Hepatocyte (in vitro differentiated cells): ENCODE results near the gene ADGRG7. TPM values are rescaled to one million over a fixed set of nuclear protein-coding genes. Genes with fewer than 3 reads are reported as not detected.
A peak's percentile ranks its signal among the peaks of the same experiment; 100 is the strongest.

Experiments
- DNase-seq: peaks from one replicate; pipeline ENCODE4 v3.0.0-alpha.2; 2016; ENCODE audit warnings: low spot score
- H2AFZ ChIP-seq: fragments of 200-600 bp; sonication (generic); 2 replicates; pipeline ENCODE4 v1.6.0; 2016; ENCODE audit warnings: antibody characterized with exemption, mild to moderate bottlenecking
- H3K27ac ChIP-seq: fragments of 200-600 bp; sonication (generic); 2 replicates; pipeline ENCODE4 v1.5.1; 2016; ENCODE audit warnings: mild to moderate bottlenecking
- H3K27me3 ChIP-seq: fragments of 200-600 bp; sonication (generic); 2 replicates; pipeline ENCODE4 v1.6.1; 2016
- H3K36me3 ChIP-seq: fragments of 200-600 bp; sonication (generic); replicated peaks from 2 replicates; pipeline ENCODE4 v1.5.1; 2016; ENCODE audit warnings: low read depth; ENCODE audit not compliant: insufficient read depth
- H3K4me1 ChIP-seq: fragments of 200-600 bp; sonication (generic); 2 replicates; pipeline ENCODE4 v1.5.1; 2016; ENCODE audit warnings: mild to moderate bottlenecking, moderate library complexity; ENCODE audit not compliant: insufficient read depth
- H3K4me2 ChIP-seq: fragments of 200-600 bp; sonication (generic); 2 replicates; pipeline ENCODE4 v1.6.0; 2016
- H3K4me3 ChIP-seq: fragments of 200-600 bp; sonication (generic); 2 replicates; pipeline ENCODE4 v1.5.1; 2016; ENCODE audit warnings: mild to moderate bottlenecking
- H3K79me2 ChIP-seq: fragments of 200-600 bp; sonication (generic); 2 replicates; pipeline ENCODE4 v1.6.0; 2017; ENCODE audit warnings: mild to moderate bottlenecking
- H3K9me2 ChIP-seq: fragments of 200-600 bp; sonication (generic); replicated peaks from 2 replicates; pipeline ENCODE4 v1.6.0; 2017; ENCODE audit warnings: mild to moderate bottlenecking; ENCODE audit not compliant: insufficient read depth
- H3K9me3 ChIP-seq: fragments of 200-600 bp; sonication (generic); 2 replicates; pipeline ENCODE4 v1.5.1; 2016; ENCODE audit warnings: low read depth, mild to moderate bottlenecking
- H4K20me1 ChIP-seq: fragments of 200-600 bp; sonication (generic); 2 replicates; pipeline ENCODE4 v1.6.0; 2016; ENCODE audit warnings: mild to moderate bottlenecking; ENCODE audit not compliant: insufficient read depth, poor library complexity, severe bottlenecking
- EZH2 ChIP-seq: fragments of 200-600 bp; sonication (generic); IDR thresholded peaks from 2 replicates; pipeline ENCODE4 v1.6.1; 2016; ENCODE audit warnings: antibody characterized with exemption, mild to moderate bottlenecking, borderline replicate concordance
- EZH2phosphoT487 ChIP-seq: fragments of 200-600 bp; sonication (generic); IDR thresholded peaks from one replicate; pipeline ENCODE4 v1.6.1; 2018; ENCODE audit warnings: antibody characterized with exemption, mild to moderate bottlenecking, low read depth, moderate library complexity; ENCODE audit not compliant: unreplicated experiment, severe bottlenecking
- WGBS: methylation state at CpG from one replicate; pipeline ENCODE4 v1.1.6; 2016; ENCODE audit warnings: low lambda C conversion rate; ENCODE audit errors: missing lambda C conversion rate; 5-methylcytosine and 5-hydroxymethylcytosine counted together
- polyA plus RNA-seq: library from polyadenylated mRNA; unstranded; fragments of >200 nt; fragmentation: Nextera tagmentation; extraction: Ambion mirVana; gene quantifications from 2 replicates; pipeline ENCODE4 v1.2.1, GENCODE V29; 2016
- total RNA-seq: library from RNA; depleted of rRNA; stranded (reverse); fragments of >200 nt; gene quantifications from 2 replicates; pipeline ENCODE4 v1.2.3, GENCODE V29; 2014
- TF ChIP-seq, protein P1 (sequence below): fragments of 200-600 bp; sonication (generic); IDR thresholded peaks from 2 replicates; pipeline ENCODE4 v1.5.1; 2016; ENCODE audit warnings: antibody characterized with exemption, mild to moderate bottlenecking; ENCODE audit not compliant: poor library complexity

Gene ADGRG7
- total and polyA plus RNA-seq, 2 experiments from 2014 or later: 4.9 to 33.3 TPM

DNA sequence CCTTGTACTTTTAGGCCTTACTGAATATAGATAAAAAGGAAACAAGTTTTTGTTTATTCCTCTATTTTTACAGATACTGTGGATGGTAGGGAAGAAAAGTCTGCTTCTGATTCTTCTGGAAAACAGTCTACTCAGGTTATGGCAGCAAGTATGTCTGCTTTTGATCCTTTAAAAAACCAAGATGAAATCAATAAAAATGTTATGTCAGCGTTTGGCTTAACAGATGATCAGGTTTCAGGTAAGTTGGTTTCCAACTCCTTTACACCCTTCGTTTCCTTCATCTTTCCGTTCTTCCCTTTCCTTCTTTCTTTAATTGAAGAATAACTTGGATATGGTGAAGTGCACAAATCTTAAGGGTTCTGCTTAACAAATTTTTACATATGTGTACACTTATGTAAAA lies 123.0 kb downstream of the ADGRG7 start:
- 76% methylated on average over 3 of the region's 3 CpGs for WGBS
- Histone ChIP-seq H3K36me3 (peaks cover 7% of the 10 kb centered on the region), H3K27me3 (no peaks in the 10 kb centered on the region), H3K9me2 (no peaks in the 10 kb centered on the region), H3K4me2 (no peak overlapping the region), H4K20me1 (peaks cover 50% of the 10 kb centered on the region), H3K9me3 (no peaks in the 10 kb centered on the region), H3K27ac (no peak overlapping the region), H3K4me1 (no peaks in the 10 kb centered on the region), H3K4me3 (no peak overlapping the region), H3K79me2 (peaks cover 87% of the 10 kb centered on the region), H2AFZ (no peak overlapping the region)
- TF ChIP-seq EZH2phosphoT487: no peak
- TF ChIP-seq, protein P1, sequence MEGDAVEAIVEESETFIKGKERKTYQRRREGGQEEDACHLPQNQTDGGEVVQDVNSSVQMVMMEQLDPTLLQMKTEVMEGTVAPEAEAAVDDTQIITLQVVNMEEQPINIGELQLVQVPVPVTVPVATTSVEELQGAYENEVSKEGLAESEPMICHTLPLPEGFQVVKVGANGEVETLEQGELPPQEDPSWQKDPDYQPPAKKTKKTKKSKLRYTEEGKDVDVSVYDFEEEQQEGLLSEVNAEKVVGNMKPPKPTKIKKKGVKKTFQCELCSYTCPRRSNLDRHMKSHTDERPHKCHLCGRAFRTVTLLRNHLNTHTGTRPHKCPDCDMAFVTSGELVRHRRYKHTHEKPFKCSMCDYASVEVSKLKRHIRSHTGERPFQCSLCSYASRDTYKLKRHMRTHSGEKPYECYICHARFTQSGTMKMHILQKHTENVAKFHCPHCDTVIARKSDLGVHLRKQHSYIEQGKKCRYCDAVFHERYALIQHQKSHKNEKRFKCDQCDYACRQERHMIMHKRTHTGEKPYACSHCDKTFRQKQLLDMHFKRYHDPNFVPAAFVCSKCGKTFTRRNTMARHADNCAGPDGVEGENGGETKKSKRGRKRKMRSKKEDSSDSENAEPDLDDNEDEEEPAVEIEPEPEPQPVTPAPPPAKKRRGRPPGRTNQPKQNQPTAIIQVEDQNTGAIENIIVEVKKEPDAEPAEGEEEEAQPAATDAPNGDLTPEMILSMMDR: no peak
- TF ChIP-seq EZH2: no peak
- no peak for DNase-seq

DNA sequence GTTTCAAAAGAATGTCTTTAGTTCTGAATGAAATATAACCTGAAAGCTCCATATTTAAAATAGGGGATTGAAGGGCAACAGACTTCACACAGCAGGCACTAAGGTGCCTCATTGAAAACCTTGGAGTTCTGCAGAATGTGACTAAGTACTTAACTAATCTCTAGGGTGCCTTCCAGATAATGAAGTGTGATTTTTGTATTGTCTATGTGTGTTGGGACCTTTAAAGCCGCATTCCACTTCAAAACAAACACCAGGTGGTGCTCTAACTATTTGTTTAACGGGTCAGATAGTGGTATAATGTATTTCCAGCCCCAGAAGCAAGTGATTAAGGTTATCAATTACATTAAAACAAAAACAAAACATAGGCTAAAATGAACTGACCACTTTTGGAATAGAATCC lies 127.9 kb downstream of the ADGRG7 start:
- Histone ChIP-seq H3K4me3 (no peak overlapping the region), H3K4me1 (no peaks in the 10 kb centered on the region), H4K20me1 (peaks cover 49% of the 10 kb centered on the region), H3K4me2 (no peak overlapping the region), H3K9me3 (no peaks in the 10 kb centered on the region), H3K27me3 (no peaks in the 10 kb centered on the region), H3K79me2 (peaks cover 68% of the 10 kb centered on the region), H2AFZ (no peak overlapping the region), H3K9me2 (no peaks in the 10 kb centered on the region), H3K36me3 (peaks cover 7% of the 10 kb centered on the region), H3K27ac (no peak overlapping the region)
- WGBS: 34% methylated on average over 2 of the region's 2 CpGs
- TF ChIP-seq, protein P1: peak; percentile 51
- no peak for TF ChIP-seq EZH2phosphoT487
- peak; percentile 26 for DNase-seq

DNA sequence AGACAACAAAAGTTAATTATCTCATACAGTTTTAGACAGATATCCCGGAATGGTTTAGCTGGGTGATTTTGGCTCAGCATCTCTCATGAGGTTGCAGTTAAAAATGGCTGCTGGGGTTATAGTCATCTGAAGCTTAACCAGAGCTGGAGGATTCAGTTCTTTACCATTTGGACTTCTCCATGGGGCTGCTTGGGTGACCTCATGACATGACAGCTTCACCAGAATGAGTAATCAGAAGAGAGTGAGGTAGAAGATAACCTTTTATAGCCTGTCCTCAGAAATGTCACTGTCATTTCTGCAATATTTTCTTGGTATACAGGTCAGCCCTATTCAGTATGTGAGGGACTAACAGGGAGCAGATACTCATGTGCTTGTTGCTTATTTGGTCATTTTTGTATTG lies 130.8 kb downstream of the ADGRG7 start:
- Histone ChIP-seq H2AFZ (no peak overlapping the region), H4K20me1 (peaks cover 27% of the 10 kb centered on the region), H3K9me3 (no peaks in the 10 kb centered on the region), H3K9me2 (no peaks in the 10 kb centered on the region), H3K27ac (no peak overlapping the region), H3K4me1 (no peaks in the 10 kb centered on the region), H3K36me3 (peaks cover 18% of the 10 kb centered on the region), H3K4me2 (no peak overlapping the region), H3K27me3 (no peaks in the 10 kb centered on the region), H3K4me3 (no peak overlapping the region), H3K79me2 (peaks cover 42% of the 10 kb centered on the region)
- DNase-seq: no peak
- TF ChIP-seq EZH2phosphoT487 (no peak), EZH2 (no peak)
- TF ChIP-seq, protein P1: no peak
- 100% methylated on average over 1 of the region's 1 CpG for WGBS

DNA sequence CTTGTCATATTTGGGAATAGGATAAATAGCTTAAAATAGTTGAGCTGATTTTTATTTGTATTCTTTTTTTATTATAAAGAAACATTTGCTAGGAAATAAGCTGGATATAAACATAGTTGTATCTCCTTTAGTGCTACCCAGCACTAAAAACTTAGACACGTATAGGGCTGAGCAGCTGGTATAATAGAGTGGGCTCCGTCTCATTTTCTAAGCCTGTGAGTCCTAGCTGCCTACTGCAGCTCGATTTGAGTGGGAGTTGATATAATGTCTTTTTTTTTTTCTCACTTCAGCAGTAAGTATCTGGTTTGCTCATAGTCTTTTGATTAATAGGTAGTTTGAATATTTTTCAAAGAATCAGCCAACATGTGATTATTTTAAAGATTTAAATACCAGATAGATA lies 134.1 kb downstream of the ADGRG7 start:
- peaks cover 21% of the 10 kb centered on the region for H3K36me3 ChIP-seq
- TF ChIP-seq, protein P1: no peak
- TF ChIP-seq EZH2phosphoT487: no peak
- TF ChIP-seq EZH2: no peak

More for the DNA sequence above, 134.1 kb downstream of the ADGRG7 start:
- no peaks in the 10 kb centered on the region for H3K27me3 ChIP-seq
- no peaks in the 10 kb centered on the region for H3K9me3 ChIP-seq
- no peaks in the 10 kb centered on the region for H3K9me2 ChIP-seq
- H3K27ac ChIP-seq: no peak overlapping the region
- DNase-seq: no peak
- H3K4me1 ChIP-seq: no peaks in the 10 kb centered on the region
- no peak overlapping the region for H3K4me3 ChIP-seq
- no peak overlapping the region for H3K4me2 ChIP-seq
- peaks cover 31% of the 10 kb centered on the region for H3K79me2 ChIP-seq
- WGBS: 95% methylated on average over 3 of the region's 3 CpGs
- H2AFZ ChIP-seq: no peak overlapping the region
- H4K20me1 ChIP-seq: peaks cover 17% of the 10 kb centered on the region
